OCI-LY7 (cell line): ENCODE results near the gene APBB2. TPM values are rescaled to one million over a fixed set of nuclear protein-coding genes. Genes with fewer than 3 reads are reported as not detected.
A peak's percentile ranks its signal among the peaks of the same experiment; 100 is the strongest.
"Not testable (repeated sequence)": the region's sequence is repeated elsewhere in the genome, so short reads cannot be mapped to it uniquely, and the experiment has no call there.

Experiments used
- BruUV-seq: library from RNA; stranded (reverse); fragments of 400-500 nt; replicated peaks from 2 replicates; lab custom pipeline; 2021; lab: Mats Ljungman, UMichigan
- CTCF ChIA-PET: fragments of 300-600 bp; sonication (Branson Sonifier 250); formaldehyde crosslinking; loops from one replicate; lab custom pipeline; 2022; ENCODE audit warnings: antibody characterized with exemption; ENCODE audit not compliant: unreplicated experiment; lab: Charles Lee
- POLR2A ChIA-PET: fragments of 300-600 bp; sonication (Branson Sonifier 250); formaldehyde crosslinking; loops from one replicate; lab custom pipeline; 2022; ENCODE audit warnings: antibody characterized with exemption; lab: Charles Lee
- DNase-seq: peaks from one replicate; pipeline ENCODE4 v3.0.0-alpha.2; 2015; ENCODE audit warnings: low spot score
- H2AFZ ChIP-seq: fragments of 200-600 bp; sonication (generic), shearing (Covaris generic); 2 replicates; pipeline ENCODE4 v1.6.1; 2014; ENCODE audit warnings: mild to moderate bottlenecking, antibody characterized with exemption, low read length, moderate library complexity
- H3K27ac ChIP-seq: fragments of 200-600 bp; sonication (generic); 2 replicates; pipeline ENCODE4 v1.5.1; 2014; ENCODE audit warnings: mixed run types, low read depth, mild to moderate bottlenecking, moderate library complexity, low read length, inconsistent platforms; ENCODE audit not compliant: poor library complexity, severe bottlenecking
- H3K36me3 ChIP-seq: fragments of 200-600 bp; sonication (generic); 2 replicates; pipeline ENCODE4 v1.6.1; 2014; ENCODE audit warnings: mild to moderate bottlenecking, antibody characterized with exemption, low read length, moderate library complexity, mixed read lengths; ENCODE audit not compliant: insufficient read depth
- H3K4me1 ChIP-seq: fragments of 200-600 bp; sonication (generic); 2 replicates; pipeline ENCODE4 v1.5.1; 2014; ENCODE audit warnings: mild to moderate bottlenecking, low read length; ENCODE audit not compliant: insufficient read depth, poor library complexity, severe bottlenecking
- H3K4me2 ChIP-seq: fragments of 200-600 bp; sonication (generic); 2 replicates; pipeline ENCODE4 v1.6.1; 2014; ENCODE audit warnings: mild to moderate bottlenecking, low read length
- H3K4me3 ChIP-seq: fragments of 200-600 bp; sonication (generic); 2 replicates; pipeline ENCODE4 v1.5.1; 2014; ENCODE audit warnings: mild to moderate bottlenecking, low read depth, low read length; ENCODE audit not compliant: poor library complexity, severe bottlenecking
- H3K79me2 ChIP-seq: fragments of 200-600 bp; sonication (generic); 2 replicates; pipeline ENCODE4 v1.6.1; 2016; ENCODE audit warnings: low read depth, mild to moderate bottlenecking, low read length, moderate library complexity, mixed read lengths; ENCODE audit not compliant: insufficient read depth
- H3K9me2 ChIP-seq: fragments of 200-600 bp; sonication (generic); 2 replicates; pipeline ENCODE4 v1.6.1; 2016; ENCODE audit warnings: mild to moderate bottlenecking, low read length, mixed read lengths; ENCODE audit not compliant: insufficient read depth
- H3K9me3 ChIP-seq: fragments of 200-600 bp; sonication (generic); 2 replicates; pipeline ENCODE4 v1.6.1; 2014; ENCODE audit warnings: mild to moderate bottlenecking, mixed run types, low read length, mixed read lengths
- H4K20me1 ChIP-seq: fragments of 200-600 bp; sonication (generic); 2 replicates; pipeline ENCODE4 v1.6.1; 2014; ENCODE audit warnings: mild to moderate bottlenecking, antibody characterized with exemption, low read length, moderate library complexity, mixed read lengths; ENCODE audit not compliant: insufficient read depth
- EZH2phosphoT487 ChIP-seq: fragments of 200-600 bp; sonication (generic); IDR thresholded peaks from 2 replicates; pipeline ENCODE4 v1.6.1; 2018; ENCODE audit warnings: low read depth, borderline replicate concordance, mild to moderate bottlenecking, mixed run types, antibody characterized with exemption, low read length, moderate library complexity, mixed read lengths
- intact Hi-C: fragments of 100-400 bp; cut with micrococcal nuclease; formaldehyde crosslinking; loops from one replicate; pipeline ENCODE4 v1.10.0; 2022; ENCODE audit not compliant: unreplicated experiment
- total RNA-seq, 2 experiments: library from RNA; depleted of rRNA in 1 of 2; stranded (reverse); fragments of >200 nt in 1 of 2; shearing (Covaris generic) in 1 of 2; gene quantifications; 2 replicates each; pipeline ENCODE4 v1.2.3, GENCODE V29; 2014 to 2022
- TF ChIP-seq, protein P1 (sequence below): fragments of 200-600 bp; sonication (generic); conservative IDR thresholded peaks from 2 replicates; pipeline ENCODE4 v1.5.1; 2014; ENCODE audit warnings: mild to moderate bottlenecking, antibody characterized with exemption, low read length, moderate library complexity, mixed read lengths

The APBB2 gene
- total RNA-seq, 2 experiments from 2014 or later: 66.4 to 88.5 TPM

DNA sequence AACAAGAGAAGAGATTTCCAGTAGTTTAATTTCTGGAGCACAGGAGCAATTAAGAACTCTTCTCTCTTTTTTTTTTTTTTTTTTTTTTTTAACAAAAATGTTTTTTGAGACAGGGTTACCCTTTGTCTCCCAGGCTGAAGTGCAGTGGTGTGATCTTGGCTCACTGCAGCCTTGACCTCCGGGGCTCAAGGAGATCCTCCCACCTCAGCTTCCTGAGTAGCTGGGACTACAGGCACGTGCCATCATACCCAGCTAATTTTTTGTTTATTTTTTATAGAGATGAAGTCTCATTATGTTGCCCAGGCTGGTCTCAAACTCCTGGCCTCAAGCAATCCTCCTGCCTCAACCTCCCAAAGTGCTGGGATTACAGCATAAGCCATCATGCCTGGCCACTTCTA lies 221.0 kb downstream of the APBB2 start:
- H3K4me1 ChIP-seq: peaks cover 85% of the 10 kb centered on the region
- POLR2A ChIA-PET: interaction anchor here (0.6 to 10.8 kb wide), 13 partner anchors 9 to 1614 kb away, joined by 3 to 127 read pairs (median 4); no protein-coding TSS in a partner anchor
- H3K4me3 ChIP-seq: peak overlapping the region; percentile 28
- intact Hi-C loops: loop anchor here (2.0 to 10.0 kb wide), 8 partner anchors 180 to 1961 kb away; partner anchors contain the start of genes RHOH and TMEM156
- H3K36me3 ChIP-seq: peaks cover 28% of the 10 kb centered on the region
- peak; percentile 21 for DNase-seq
- not testable (repeated sequence) for H3K9me2 ChIP-seq, H4K20me1 ChIP-seq, H2AFZ ChIP-seq, H3K79me2 ChIP-seq, BruUV-seq
- H3K27ac ChIP-seq: peak overlapping the region; percentile 100
- CTCF ChIA-PET: interaction anchor here (0.6 to 1.1 kb wide), 2 partner anchors 14 to 17 kb away, joined by 3 read pairs; no protein-coding TSS in a partner anchor
- H3K9me3 ChIP-seq: peaks cover 22% of the 10 kb centered on the region; the same call in 1 of the 2 replicates
- H3K4me2 ChIP-seq: peak overlapping the region; percentile 56

DNA sequence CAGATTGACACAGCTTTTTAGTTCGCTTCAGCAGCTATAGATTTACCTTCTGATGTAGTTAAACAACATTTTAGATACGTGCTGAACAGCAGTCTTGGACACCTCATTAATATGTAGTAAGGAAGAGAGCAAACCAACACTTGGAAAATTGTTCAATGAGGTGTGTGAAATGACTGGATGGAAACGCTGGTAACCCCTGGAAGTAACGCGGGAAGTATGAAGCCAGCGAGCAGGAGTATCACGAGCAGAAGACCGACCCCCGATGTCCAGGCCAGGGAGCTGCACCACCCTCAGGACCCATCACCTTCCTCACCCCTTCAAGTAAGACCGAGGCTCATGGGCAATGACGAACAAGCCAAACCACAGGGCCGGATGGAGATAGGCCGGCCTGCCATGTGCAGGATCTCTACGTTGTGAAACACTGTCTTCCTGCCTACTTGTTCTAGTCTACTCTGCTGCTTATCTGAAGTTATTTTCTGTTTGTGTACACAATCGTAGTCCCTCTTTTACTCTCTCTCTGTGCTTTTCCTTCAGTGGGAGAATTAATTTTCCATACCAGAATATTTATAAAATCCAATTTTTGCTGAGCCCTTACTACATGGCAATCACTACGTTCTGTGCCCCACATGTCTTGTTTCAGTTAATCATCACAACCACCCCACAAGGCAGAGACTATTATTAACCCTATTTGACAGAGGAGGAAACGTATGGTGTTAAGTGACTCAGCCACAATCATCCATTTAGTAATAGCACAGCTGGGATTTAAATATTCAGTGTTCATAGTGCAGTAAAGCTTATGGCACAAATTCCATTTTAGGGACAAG lies 221.7 kb downstream of the APBB2 start:
- POLR2A ChIA-PET: interaction anchor here (0.6 to 10.8 kb wide), 20 partner anchors 10 to 1154 kb away, joined by 3 to 127 read pairs (median 4); partner anchors contain the start of gene UCHL1
- peak overlapping the region; percentile 28 for H3K4me3 ChIP-seq
- H3K27ac ChIP-seq: peak overlapping the region; percentile 100
- H4K20me1 ChIP-seq: no peaks in the 10 kb centered on the region
- peaks cover 7% of the 10 kb centered on the region; the same call in 1 of the 2 replicates for H3K79me2 ChIP-seq
- peak; percentile 90 for DNase-seq
- CTCF ChIA-PET: interaction anchor here (0.6 to 0.9 kb wide), 6 partner anchors 12 to 206 kb away, joined by 3 read pairs; no protein-coding TSS in a partner anchor
- peaks cover 22% of the 10 kb centered on the region for H3K36me3 ChIP-seq
- H3K4me2 ChIP-seq: peak overlapping the region; percentile 56
- intact Hi-C loops: loop anchor here (1.0 to 10.0 kb wide), 11 partner anchors 65 to 1960 kb away; partner anchors contain the start of genes APBB2, RHOH, TMEM156 and UCHL1
- BruUV-seq: TSS peak; percentile 89
- peak overlapping the region; percentile 46; the same call in 1 of the 2 replicates for H2AFZ ChIP-seq
- peaks cover 16% of the 10 kb centered on the region; the same call in 1 of the 2 replicates for H3K9me3 ChIP-seq
- H3K9me2 ChIP-seq: no peaks in the 10 kb centered on the region
- TF ChIP-seq, protein P1, sequence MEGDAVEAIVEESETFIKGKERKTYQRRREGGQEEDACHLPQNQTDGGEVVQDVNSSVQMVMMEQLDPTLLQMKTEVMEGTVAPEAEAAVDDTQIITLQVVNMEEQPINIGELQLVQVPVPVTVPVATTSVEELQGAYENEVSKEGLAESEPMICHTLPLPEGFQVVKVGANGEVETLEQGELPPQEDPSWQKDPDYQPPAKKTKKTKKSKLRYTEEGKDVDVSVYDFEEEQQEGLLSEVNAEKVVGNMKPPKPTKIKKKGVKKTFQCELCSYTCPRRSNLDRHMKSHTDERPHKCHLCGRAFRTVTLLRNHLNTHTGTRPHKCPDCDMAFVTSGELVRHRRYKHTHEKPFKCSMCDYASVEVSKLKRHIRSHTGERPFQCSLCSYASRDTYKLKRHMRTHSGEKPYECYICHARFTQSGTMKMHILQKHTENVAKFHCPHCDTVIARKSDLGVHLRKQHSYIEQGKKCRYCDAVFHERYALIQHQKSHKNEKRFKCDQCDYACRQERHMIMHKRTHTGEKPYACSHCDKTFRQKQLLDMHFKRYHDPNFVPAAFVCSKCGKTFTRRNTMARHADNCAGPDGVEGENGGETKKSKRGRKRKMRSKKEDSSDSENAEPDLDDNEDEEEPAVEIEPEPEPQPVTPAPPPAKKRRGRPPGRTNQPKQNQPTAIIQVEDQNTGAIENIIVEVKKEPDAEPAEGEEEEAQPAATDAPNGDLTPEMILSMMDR: no peak
- TF ChIP-seq EZH2phosphoT487: no peak
- peaks cover 89% of the 10 kb centered on the region for H3K4me1 ChIP-seq

DNA sequence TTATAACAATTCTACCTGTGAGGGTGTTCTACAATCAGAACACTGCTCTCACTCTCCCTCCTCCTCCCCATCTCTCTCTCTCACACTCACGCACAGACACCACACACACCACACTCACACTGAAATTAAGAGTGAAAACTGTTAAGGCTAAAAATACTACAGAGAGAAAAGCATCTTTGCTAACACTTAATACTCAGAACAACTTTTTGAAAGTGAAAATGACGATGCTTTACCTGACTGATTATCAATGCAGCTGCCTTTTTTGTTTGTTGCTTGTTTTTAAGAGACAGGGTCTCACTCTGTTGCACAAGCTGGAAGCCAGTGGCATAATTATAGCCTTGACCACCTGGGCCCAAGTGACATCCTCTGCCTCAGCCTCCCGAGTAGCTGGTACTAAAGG lies 222.4 kb downstream of the APBB2 start:
- peaks cover 7% of the 10 kb centered on the region; the same call in 1 of the 2 replicates for H3K79me2 ChIP-seq
- H3K9me2 ChIP-seq: no peaks in the 10 kb centered on the region
- no peaks in the 10 kb centered on the region for H4K20me1 ChIP-seq
- peaks cover 14% of the 10 kb centered on the region; the same call in 1 of the 2 replicates for H3K36me3 ChIP-seq
- peak overlapping the region; percentile 59 for H3K4me3 ChIP-seq
- peak; percentile 96 for DNase-seq
- BruUV-seq: no TSS peak
- peaks cover 8% of the 10 kb centered on the region; the same call in 1 of the 2 replicates for H3K9me3 ChIP-seq
- peak overlapping the region; percentile 100 for H3K27ac ChIP-seq
- TF ChIP-seq, protein P1: no peak
- no peak for TF ChIP-seq EZH2phosphoT487
- CTCF ChIA-PET: interaction anchor here (0.6 to 0.9 kb wide), 5 partner anchors 11 to 207 kb away, joined by 3 read pairs; no protein-coding TSS in a partner anchor
- peak overlapping the region; percentile 84 for H3K4me2 ChIP-seq
- no peak overlapping the region for H2AFZ ChIP-seq
- intact Hi-C loops: loop anchor here (1.0 to 10.0 kb wide), 12 partner anchors 15 to 1960 kb away; partner anchors contain the start of genes APBB2, RHOH, TMEM156 and UCHL1
- POLR2A ChIA-PET: interaction anchor here (0.5 to 10.8 kb wide), 15 partner anchors 11 to 476 kb away, joined by 3 to 127 read pairs (median 5); partner anchors contain the start of gene UCHL1
- H3K4me1 ChIP-seq: peaks cover 94% of the 10 kb centered on the region
